Nephron (organoid): ENCODE data around the gene SMPD3.

Source experiments
- H3K27ac Mint-ChIP-seq, 3 experiments: 2 replicates each; pipeline ENCODE4 v1.8.0; 2020; ENCODE audit warnings: mixed read lengths in 3 of 3, mild to moderate bottlenecking in 2 of 3, moderate library complexity in 1 of 3
- H3K27me3 Mint-ChIP-seq: 2 replicates; pipeline ENCODE4 v1.8.0; 2021; ENCODE audit warnings: low read depth, mild to moderate bottlenecking, moderate library complexity, mixed read lengths
- H3K36me3 Mint-ChIP-seq: 2 replicates; pipeline ENCODE4 v1.8.0; 2020; ENCODE audit warnings: low read depth, mixed read lengths
- H3K4me1 Mint-ChIP-seq: 2 replicates; pipeline ENCODE4 v1.8.0; 2020; ENCODE audit warnings: mixed read lengths
- H3K4me3 Mint-ChIP-seq, 3 experiments: 2 replicates each; pipeline ENCODE4 v1.8.0; 2020; ENCODE audit warnings: mild to moderate bottlenecking in 3 of 3, mixed read lengths in 3 of 3, moderate library complexity in 2 of 3
- H3K9me3 Mint-ChIP-seq: 2 replicates; pipeline ENCODE4 v1.8.0; 2020; ENCODE audit warnings: mixed read lengths
- TF ChIP-seq, protein P1 (sequence below), 3 experiments: fragments of 200-600 bp; sonication (generic); IDR thresholded peaks; one replicate each; pipeline ENCODE4 v1.5.0; 2021; ENCODE audit warnings: antibody characterized with exemption in 3 of 3; ENCODE audit not compliant: unreplicated experiment in 3 of 3

SMPD3 gene

GRCh38 chr16:68412061-68412460 lies 36.2 kb downstream of the SMPD3 start:
- no peaks in the 10 kb centered on the region for H3K9me3 Mint-ChIP-seq
- no peaks in the 10 kb centered on the region for H3K36me3 Mint-ChIP-seq
- H3K4me1 Mint-ChIP-seq: peaks cover 7% of the 10 kb centered on the region
- no peak overlapping the region for H3K4me3 Mint-ChIP-seq
- H3K27ac Mint-ChIP-seq: no peak overlapping the region
- peaks cover 3% of the 10 kb centered on the region for H3K27me3 Mint-ChIP-seq
- TF ChIP-seq, protein P1, sequence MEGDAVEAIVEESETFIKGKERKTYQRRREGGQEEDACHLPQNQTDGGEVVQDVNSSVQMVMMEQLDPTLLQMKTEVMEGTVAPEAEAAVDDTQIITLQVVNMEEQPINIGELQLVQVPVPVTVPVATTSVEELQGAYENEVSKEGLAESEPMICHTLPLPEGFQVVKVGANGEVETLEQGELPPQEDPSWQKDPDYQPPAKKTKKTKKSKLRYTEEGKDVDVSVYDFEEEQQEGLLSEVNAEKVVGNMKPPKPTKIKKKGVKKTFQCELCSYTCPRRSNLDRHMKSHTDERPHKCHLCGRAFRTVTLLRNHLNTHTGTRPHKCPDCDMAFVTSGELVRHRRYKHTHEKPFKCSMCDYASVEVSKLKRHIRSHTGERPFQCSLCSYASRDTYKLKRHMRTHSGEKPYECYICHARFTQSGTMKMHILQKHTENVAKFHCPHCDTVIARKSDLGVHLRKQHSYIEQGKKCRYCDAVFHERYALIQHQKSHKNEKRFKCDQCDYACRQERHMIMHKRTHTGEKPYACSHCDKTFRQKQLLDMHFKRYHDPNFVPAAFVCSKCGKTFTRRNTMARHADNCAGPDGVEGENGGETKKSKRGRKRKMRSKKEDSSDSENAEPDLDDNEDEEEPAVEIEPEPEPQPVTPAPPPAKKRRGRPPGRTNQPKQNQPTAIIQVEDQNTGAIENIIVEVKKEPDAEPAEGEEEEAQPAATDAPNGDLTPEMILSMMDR (IDR thresholded peaks at IDR 0.05; ENCODE audit: unreplicated experiment in 3 of 3): no peak

DNA sequence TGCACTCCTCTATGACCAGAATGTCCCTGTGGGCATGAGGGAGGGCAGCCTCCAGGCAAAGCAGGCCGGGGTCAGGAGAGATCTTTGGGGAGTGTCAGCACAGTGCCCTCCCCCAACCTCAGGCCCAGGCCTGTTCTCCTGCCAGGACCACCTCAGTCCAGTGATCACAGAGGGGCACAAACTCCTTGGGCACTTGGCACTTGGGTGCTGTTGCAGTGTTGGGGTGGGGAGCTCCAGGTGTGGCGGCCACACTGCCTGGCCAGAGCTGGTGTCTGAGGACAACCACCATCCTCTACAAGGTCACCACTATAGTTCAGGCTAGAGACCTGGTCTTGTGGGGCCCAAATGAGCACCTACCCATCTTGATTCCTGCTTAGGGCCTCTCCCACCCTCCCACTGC lies 37.2 kb downstream of the SMPD3 start:
- H3K27me3 Mint-ChIP-seq: peaks cover 3% of the 10 kb centered on the region
- no peaks in the 10 kb centered on the region for H3K9me3 Mint-ChIP-seq
- TF ChIP-seq, protein P1 (IDR thresholded peaks at IDR 0.05; ENCODE audit: unreplicated experiment in 3 of 3): no peak
- H3K4me1 Mint-ChIP-seq: peaks cover 11% of the 10 kb centered on the region
- H3K36me3 Mint-ChIP-seq: no peaks in the 10 kb centered on the region
- H3K27ac Mint-ChIP-seq: no peak overlapping the region
- no peak overlapping the region for H3K4me3 Mint-ChIP-seq

GRCh38 chr16:68408967-68409366 lies 39.3 kb downstream of the SMPD3 start:
- no peaks in the 10 kb centered on the region for H3K27me3 Mint-ChIP-seq
- peaks cover 12% of the 10 kb centered on the region for H3K4me1 Mint-ChIP-seq
- H3K9me3 Mint-ChIP-seq: no peaks in the 10 kb centered on the region
- H3K27ac Mint-ChIP-seq: no peak overlapping the region
- no peak overlapping the region for H3K4me3 Mint-ChIP-seq
- TF ChIP-seq, protein P1 (IDR thresholded peaks at IDR 0.05; ENCODE audit: unreplicated experiment in 3 of 3): no peak
- H3K36me3 Mint-ChIP-seq: no peaks in the 10 kb centered on the region

- Mint-ChIP-seq H3K27ac (no peak overlapping the region), H3K4me3 (no peak overlapping the region), H3K36me3 (no peaks in the 10 kb centered on the region), H3K27me3 (no peaks in the 10 kb centered on the region), H3K9me3 (no peaks in the 10 kb centered on the region), H3K4me1 (peaks cover 12% of the 10 kb centered on the region)
- TF ChIP-seq, protein P1 (IDR thresholded peaks at IDR 0.05; ENCODE audit: unreplicated experiment in 3 of 3): no peak
Measured at GRCh38 chr16:68408428-68408827, 39.9 kb downstream of the SMPD3 start.

DNA sequence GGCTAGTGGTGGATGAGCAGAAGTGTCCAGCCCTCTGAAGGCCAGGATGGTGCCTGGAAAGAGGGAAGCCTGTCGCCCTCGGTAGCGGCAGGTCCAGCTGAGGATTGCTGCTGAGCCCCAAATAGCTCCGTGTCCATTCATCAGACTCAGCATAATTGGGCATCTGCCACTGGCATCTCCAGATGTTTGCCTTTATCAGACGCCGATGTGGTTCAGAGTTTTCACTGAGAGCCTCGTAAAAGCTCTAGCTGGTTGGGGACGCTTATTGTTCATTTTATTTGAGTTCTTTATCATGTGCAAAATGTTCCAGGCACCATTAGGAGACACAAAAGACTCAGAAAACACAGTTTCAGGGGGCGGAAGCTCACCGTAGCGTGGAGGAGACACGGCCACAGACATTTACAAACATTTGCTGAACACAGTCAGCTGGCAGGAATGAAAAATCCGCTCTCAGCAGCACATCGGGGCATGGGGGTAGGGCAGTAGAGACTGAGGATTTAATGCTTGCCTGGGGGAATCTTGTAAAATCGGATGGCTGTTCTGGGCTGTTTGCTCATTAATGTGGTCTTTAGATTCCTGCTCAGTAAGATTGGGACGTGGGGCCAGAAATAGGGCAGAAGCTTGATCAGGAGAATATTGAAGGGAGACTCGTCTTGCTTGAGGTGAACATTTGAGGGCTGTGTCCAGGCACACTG lies 41.7 kb downstream of the SMPD3 start:
- Mint-ChIP-seq H3K27me3 (peaks cover 6% of the 10 kb centered on the region), H3K36me3 (no peaks in the 10 kb centered on the region), H3K4me1 (peaks cover 12% of the 10 kb centered on the region), H3K4me3 (peak overlapping the region; percentile 2 to 35 (median 19)), H3K9me3 (no peaks in the 10 kb centered on the region), H3K27ac (peak overlapping the region; percentile 12 to 75 (median 39))
- TF ChIP-seq, protein P1 (IDR thresholded peaks at IDR 0.05; ENCODE audit: unreplicated experiment in 3 of 3): no peak

DNA sequence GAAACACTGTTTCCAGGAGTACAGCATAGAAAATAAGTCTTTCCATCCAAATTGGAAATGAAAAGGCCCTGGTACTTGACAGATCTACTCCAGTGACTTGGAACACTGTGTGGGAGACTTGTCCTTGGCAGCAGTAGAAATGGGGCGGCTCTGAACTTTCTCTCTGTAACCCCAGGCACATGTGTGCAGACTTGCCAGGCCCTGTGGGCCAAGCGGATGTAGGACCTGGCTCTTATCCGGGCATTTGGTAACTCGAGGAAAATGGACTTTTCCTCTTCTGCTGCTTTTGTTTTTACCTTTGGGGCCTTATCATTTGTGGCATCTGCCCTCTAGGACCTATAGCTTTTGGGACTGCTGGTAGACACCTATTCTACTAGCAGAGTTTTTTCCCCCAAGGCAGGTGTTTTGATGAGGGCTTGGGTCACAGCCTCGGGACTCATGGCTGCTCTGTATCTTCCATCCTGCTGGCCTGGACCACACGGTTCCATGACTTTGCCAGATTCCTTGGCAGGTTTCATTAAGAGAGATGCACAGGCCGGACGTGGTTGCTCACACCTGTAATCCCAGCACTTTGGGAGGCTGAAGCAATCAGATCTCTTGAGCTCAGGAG lies 43.5 kb downstream of the SMPD3 start:
- Mint-ChIP-seq H3K4me3 (no peak overlapping the region), H3K27me3 (peaks cover 12% of the 10 kb centered on the region), H3K36me3 (no peaks in the 10 kb centered on the region), H3K9me3 (no peaks in the 10 kb centered on the region), H3K4me1 (peaks cover 12% of the 10 kb centered on the region), H3K27ac (no peak overlapping the region)
- TF ChIP-seq, protein P1 (IDR thresholded peaks at IDR 0.05; ENCODE audit: unreplicated experiment in 3 of 3): no peak
